ENCODE measurements around the gene TNNT2. TPM values are rescaled to one million over a fixed set of nuclear protein-coding genes. Genes with fewer than 3 reads are reported as not detected.

TNNT2 gene
- total and polyA plus RNA-seq, 2 donors (not counting 3 experiments of a cell fraction or from before 2014, with no cell fraction given), result not detected

DNA sequence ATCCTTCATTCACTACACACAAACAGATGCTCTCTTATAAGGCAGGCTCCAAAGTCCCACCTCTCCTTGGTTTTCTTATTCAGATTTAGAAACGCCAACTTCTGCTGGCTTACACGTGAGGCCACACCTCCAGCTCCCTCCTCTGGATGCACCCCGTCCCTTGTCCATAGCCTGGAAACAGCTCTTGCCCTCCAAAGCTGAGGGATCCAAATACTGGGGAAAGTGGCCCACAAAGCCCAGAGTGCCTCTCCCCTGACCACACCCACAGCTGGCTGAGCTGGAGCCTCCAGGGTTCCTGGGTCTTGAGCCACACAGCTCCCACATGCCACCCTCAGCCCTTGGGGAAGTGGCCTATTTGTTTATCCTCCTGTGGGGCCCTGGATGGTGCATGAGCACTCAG is 17.1 kb upstream of the TNNT2 start:
- DNase-seq (ENCODE audit: low read depth, low spot score) (no peak), FAIRE-seq (no peak)
- Histone ChIP-seq H2AFZ (ENCODE audit: low read depth, low read length) (no peak overlapping the region), H3K9me3 (replicated peaks; ENCODE audit: control insufficient read depth, insufficient read depth, low read length) (no peaks in the 10 kb centered on the region), H3K27me3 (ENCODE audit: control insufficient read depth in 2 of 2, insufficient read depth in 2 of 2, low read length in 2 of 2) (peaks cover 30 to 35% of the 10 kb centered on the region in 2 experiments), H3K9ac (replicated peaks; ENCODE audit: extremely low read depth, insufficient read depth, low read length) (no peak overlapping the region), H3K79me2 (ENCODE audit: control insufficient read depth, insufficient read depth, low read length) (no peaks in the 10 kb centered on the region), H3K9me1 (replicated peaks; ENCODE audit: control insufficient read depth, extremely low read depth, insufficient read depth, low read length) (no peaks in the 10 kb centered on the region), H3K4me3 (replicated peaks in 1 of 3; ENCODE audit: insufficient read depth in 1 of 3, low read depth in 1 of 3, low read length in 3 of 3) (no peak overlapping the region), H3K4me2 (ENCODE audit: insufficient read depth, low read length) (no peak overlapping the region), H3K36me3 (ENCODE audit: control insufficient read depth in 2 of 2, extremely low read depth in 1 of 2, insufficient read depth in 2 of 2, low read length in 2 of 2) (no peaks in the 10 kb centered on the region), H4K20me1 (replicated peaks; ENCODE audit: control insufficient read depth, extremely low read depth, insufficient read depth, low read length) (no peaks in the 10 kb centered on the region), H3K4me1 (ENCODE audit: control insufficient read depth, extremely low read depth, insufficient read depth, low read length) (no peaks in the 10 kb centered on the region), H3K27ac (ENCODE audit: insufficient read depth, low read depth, low read length) (no peak overlapping the region)
- dilution Hi-C loops (cut with MboI; ENCODE audit: extremely low pct_ligation_motif_present, low sequenced_read_pairs) (no loop called here), intact Hi-C loops (cut with micrococcal nuclease) (no loop called here)
- ChIA-PET POLR2A (no interaction called here), CTCF (interaction anchor here (0.8 to 2.3 kb wide), 5 partner anchors 9 to 18 kb away, joined by 3 to 5 read pairs (median 4); no protein-coding TSS in a partner anchor)
- no TSS peak for BruUV-seq (replicated peaks)
- TF ChIP-seq MYC (IDR thresholded peaks at IDR 0.05; ENCODE audit: low read depth, low read length), result no peak
- no peak for TF ChIP-seq JUN (IDR thresholded peaks at IDR 0.05; ENCODE audit: borderline replicate concordance, insufficient read depth, insufficient read length, low read depth)
- no peak for TF ChIP-seq EZH2 (IDR thresholded peaks at IDR 0.05; ENCODE audit: borderline replicate concordance, low read depth, low read length, severe bottlenecking)
- TF ChIP-seq CTCF (IDR thresholded peaks at IDR 0.05; ENCODE audit: extremely low read depth in 1 of 2, insufficient read depth in 1 of 2, low read depth in 1 of 2, low read length in 2 of 2), result no peak
- TF ChIP-seq POLR2A (IDR thresholded peaks at IDR 0.05; ENCODE audit: low read depth, low read length), result no peak
- no peak for TF ChIP-seq POLR2AphosphoS5 (IDR thresholded peaks at IDR 0.05; ENCODE audit: insufficient read depth, low read depth, low read length)
- no peak for TF ChIP-seq GATA2 (IDR thresholded peaks at IDR 0.05; ENCODE audit: insufficient read depth, insufficient read length, low read depth, low read length)
- TF ChIP-seq FOS (IDR thresholded peaks at IDR 0.05; ENCODE audit: borderline replicate concordance, insufficient read depth, low read length), result no peak
- TF ChIP-seq MAX (IDR thresholded peaks at IDR 0.05; ENCODE audit: insufficient read depth, insufficient read length), result no peak

Measured in endothelial cell of umbilical vein (primary cell).